A673 (cell line): ENCODE results near the gene GJD2. TPM values are rescaled to one million over a fixed set of nuclear protein-coding genes. Genes with fewer than 3 reads are reported as not detected.

Experiments
- BruUV-seq: library from RNA; stranded (reverse); fragments of 400-500 nt; replicated peaks from 2 replicates; lab custom pipeline; 2021; lab: Mats Ljungman, UMichigan
- CTCF ChIA-PET: fragments of 300-600 bp; sonication (Branson Sonifier 250); formaldehyde crosslinking; loops from one replicate; lab custom pipeline; 2022; ENCODE audit warnings: antibody characterized with exemption; lab: Charles Lee
- POLR2A ChIA-PET: fragments of 300-600 bp; sonication (Branson Sonifier 250); formaldehyde crosslinking; loops from one replicate; lab custom pipeline; 2022; ENCODE audit warnings: antibody characterized with exemption; ENCODE audit not compliant: low non-redundant PET; lab: Charles Lee
- DNase-seq: peaks from one replicate; pipeline ENCODE4 v3.0.0-alpha.2; 2015; ENCODE audit warnings: low spot score
- H3K27ac ChIP-seq: fragments of 200-600 bp; sonication (generic); 2 replicates; pipeline ENCODE4 v1.5.1; 2016; ENCODE audit warnings: mixed run types, low read depth, mild to moderate bottlenecking, mixed read lengths, antibody characterized with exemption, low read length; ENCODE audit not compliant: poor library complexity, severe bottlenecking
- H3K27me3 ChIP-seq: fragments of 200-600 bp; sonication (generic); replicated peaks from 2 replicates; pipeline ENCODE4 v1.6.1; 2017; ENCODE audit warnings: mixed run types, low read depth, mild to moderate bottlenecking, mixed read lengths, antibody characterized with exemption, low read length; ENCODE audit not compliant: insufficient read depth, poor library complexity
- H3K36me3 ChIP-seq: fragments of 200-600 bp; sonication (generic); 2 replicates; pipeline ENCODE4 v1.6.1; 2016; ENCODE audit warnings: mixed run types, mild to moderate bottlenecking, mixed read lengths, antibody characterized with exemption, low read length; ENCODE audit not compliant: insufficient read depth, poor library complexity, severe bottlenecking
- H3K4me1 ChIP-seq: fragments of 200-600 bp; sonication (generic); 2 replicates; pipeline ENCODE4 v1.6.1; 2017; ENCODE audit warnings: mixed run types, mild to moderate bottlenecking, mixed read lengths, antibody characterized with exemption, low read length; ENCODE audit not compliant: insufficient read depth, poor library complexity, severe bottlenecking
- H3K4me3 ChIP-seq: fragments of 200-600 bp; sonication (generic); 2 replicates; pipeline ENCODE4 v1.5.1; 2016; ENCODE audit warnings: low read depth, mixed run types, mild to moderate bottlenecking, mixed read lengths, low read length; ENCODE audit not compliant: poor library complexity, severe bottlenecking
- H3K9me3 ChIP-seq: fragments of 200-600 bp; sonication (generic); 2 replicates; pipeline ENCODE4 v1.6.1; 2016; ENCODE audit warnings: mixed run types, low read depth, mild to moderate bottlenecking, mixed read lengths, antibody characterized with exemption, low read length; ENCODE audit not compliant: poor library complexity, severe bottlenecking
- EZH2 ChIP-seq: fragments of 200-600 bp; sonication (generic); IDR thresholded peaks from 2 replicates; pipeline ENCODE4 v1.6.1; 2017; ENCODE audit warnings: borderline replicate concordance, low read depth, mild to moderate bottlenecking, mixed read lengths, antibody characterized with exemption, low read length; ENCODE audit not compliant: poor library complexity, severe bottlenecking
- intact Hi-C: fragments of 100-400 bp; cut with micrococcal nuclease; formaldehyde crosslinking; loops from one replicate; pipeline ENCODE4 v1.10.0; 2022; ENCODE audit not compliant: unreplicated experiment
- total RNA-seq: library from RNA; stranded (reverse); gene quantifications from 2 replicates; pipeline ENCODE4 v1.2.3, GENCODE V29; 2021
- TF ChIP-seq, protein P1 (sequence below): fragments of 300-800, 200-600 bp; sonication (generic); conservative IDR thresholded peaks from 2 replicates; pipeline ENCODE4 v1.5.1; 2017; ENCODE audit warnings: low read depth, mild to moderate bottlenecking, antibody characterized with exemption, low read length, moderate library complexity, mixed read lengths

Gene GJD2
- total RNA-seq, 1 experiment from 2014 or later: not detected

DNA sequence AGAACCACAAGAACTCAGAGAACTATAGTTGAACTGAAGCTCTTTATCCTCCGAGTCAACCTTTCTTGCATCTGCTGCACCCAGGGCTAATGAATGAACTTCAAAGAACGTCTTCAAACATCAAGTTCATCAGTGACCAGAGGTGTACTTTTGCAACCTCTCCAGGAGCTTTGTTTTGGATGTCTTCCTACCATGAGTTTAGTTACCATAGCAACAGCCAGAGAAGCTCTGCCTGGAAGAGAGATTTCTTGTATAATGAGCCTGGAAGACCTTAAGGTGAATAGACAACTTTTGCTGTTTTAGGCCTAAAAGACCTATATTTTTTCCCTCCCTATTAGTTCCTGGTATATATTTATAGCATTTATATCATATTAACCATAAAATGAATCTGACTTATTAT lies 31.4 kb upstream of the GJD2 start:
- H3K36me3 ChIP-seq: no peaks in the 10 kb centered on the region
- POLR2A ChIA-PET: no interaction called here
- BruUV-seq: no TSS peak
- TF ChIP-seq, protein P1, sequence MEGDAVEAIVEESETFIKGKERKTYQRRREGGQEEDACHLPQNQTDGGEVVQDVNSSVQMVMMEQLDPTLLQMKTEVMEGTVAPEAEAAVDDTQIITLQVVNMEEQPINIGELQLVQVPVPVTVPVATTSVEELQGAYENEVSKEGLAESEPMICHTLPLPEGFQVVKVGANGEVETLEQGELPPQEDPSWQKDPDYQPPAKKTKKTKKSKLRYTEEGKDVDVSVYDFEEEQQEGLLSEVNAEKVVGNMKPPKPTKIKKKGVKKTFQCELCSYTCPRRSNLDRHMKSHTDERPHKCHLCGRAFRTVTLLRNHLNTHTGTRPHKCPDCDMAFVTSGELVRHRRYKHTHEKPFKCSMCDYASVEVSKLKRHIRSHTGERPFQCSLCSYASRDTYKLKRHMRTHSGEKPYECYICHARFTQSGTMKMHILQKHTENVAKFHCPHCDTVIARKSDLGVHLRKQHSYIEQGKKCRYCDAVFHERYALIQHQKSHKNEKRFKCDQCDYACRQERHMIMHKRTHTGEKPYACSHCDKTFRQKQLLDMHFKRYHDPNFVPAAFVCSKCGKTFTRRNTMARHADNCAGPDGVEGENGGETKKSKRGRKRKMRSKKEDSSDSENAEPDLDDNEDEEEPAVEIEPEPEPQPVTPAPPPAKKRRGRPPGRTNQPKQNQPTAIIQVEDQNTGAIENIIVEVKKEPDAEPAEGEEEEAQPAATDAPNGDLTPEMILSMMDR: no peak
- TF ChIP-seq EZH2: no peak
- no peaks in the 10 kb centered on the region for H3K4me1 ChIP-seq
- intact Hi-C loops: no loop called here
- no peaks in the 10 kb centered on the region for H3K9me3 ChIP-seq
- H3K4me3 ChIP-seq: no peak overlapping the region
- H3K27ac ChIP-seq: no peak overlapping the region
- no peak for DNase-seq
- CTCF ChIA-PET: no interaction called here
- H3K27me3 ChIP-seq: peaks cover 63% of the 10 kb centered on the region

DNA sequence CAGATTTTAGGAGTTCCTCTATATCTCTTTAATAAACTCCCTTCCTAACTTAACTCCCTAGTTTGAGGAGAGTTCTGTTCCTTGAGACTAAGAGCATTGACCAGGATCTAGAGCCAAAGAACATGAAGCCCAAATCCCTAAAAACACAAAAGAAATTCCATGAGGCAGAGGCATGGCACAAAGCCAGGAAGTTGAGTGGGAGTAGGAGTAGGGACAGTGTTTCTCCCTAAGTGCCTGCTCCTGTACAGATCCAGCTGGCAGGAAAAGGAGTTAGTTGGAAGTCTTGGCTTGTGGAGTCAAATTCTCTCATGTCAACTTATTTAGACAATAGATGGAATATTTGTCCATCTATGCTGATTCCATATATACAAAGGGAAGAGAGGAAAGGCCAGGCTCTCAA lies 29.2 kb upstream of the GJD2 start:
- ChIA-PET POLR2A (no interaction called here), CTCF (no interaction called here)
- intact Hi-C loops: loop anchor here (2.0 kb wide), 1 partner anchor 15 kb away; no protein-coding TSS in a partner anchor
- H3K27me3 ChIP-seq: peaks cover 45% of the 10 kb centered on the region
- no peaks in the 10 kb centered on the region for H3K9me3 ChIP-seq
- no peaks in the 10 kb centered on the region for H3K4me1 ChIP-seq
- TF ChIP-seq, protein P1: no peak
- TF ChIP-seq EZH2: no peak
- H3K36me3 ChIP-seq: no peaks in the 10 kb centered on the region
- no peak for DNase-seq
- no TSS peak for BruUV-seq
- H3K4me3 ChIP-seq: no peak overlapping the region
- no peak overlapping the region for H3K27ac ChIP-seq

DNA sequence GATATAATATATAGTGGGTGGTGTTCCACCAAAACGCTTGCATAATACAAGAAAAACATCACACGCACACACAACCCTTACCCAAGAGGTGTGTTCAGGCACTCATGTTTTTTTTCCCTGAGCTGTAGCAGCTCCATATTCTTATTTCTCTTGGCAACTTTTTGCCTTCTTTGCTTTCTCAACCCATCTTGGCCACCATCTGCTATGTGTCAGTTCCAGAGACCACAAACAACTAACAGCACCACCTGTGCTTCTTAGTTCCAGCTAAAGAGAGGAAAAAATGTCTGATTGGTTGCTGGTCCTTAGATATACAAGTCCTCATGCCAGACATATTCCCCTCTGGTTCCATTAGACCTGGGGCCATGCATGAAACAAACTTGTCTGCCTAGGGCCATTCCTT lies 28.6 kb upstream of the GJD2 start:
- intact Hi-C loops: loop anchor here (2.0 kb wide), 1 partner anchor 15 kb away; no protein-coding TSS in a partner anchor
- no TSS peak for BruUV-seq

More for the DNA sequence above, 28.6 kb upstream of the GJD2 start:
- H3K4me3 ChIP-seq: no peak overlapping the region
- CTCF ChIA-PET: no interaction called here
- H3K9me3 ChIP-seq: no peaks in the 10 kb centered on the region
- H3K27me3 ChIP-seq: peaks cover 42% of the 10 kb centered on the region
- no peaks in the 10 kb centered on the region for H3K36me3 ChIP-seq
- no peak for DNase-seq
- H3K4me1 ChIP-seq: no peaks in the 10 kb centered on the region
- TF ChIP-seq, protein P1: no peak
- no peak for TF ChIP-seq EZH2
- no peak overlapping the region for H3K27ac ChIP-seq
- POLR2A ChIA-PET: no interaction called here
